Right lobe of liver (tissue), 6 donors: Measurements from ENCODE around the gene F13B. TPM values are rescaled to one million over a fixed set of nuclear protein-coding genes. Genes with fewer than 3 reads are reported as not detected.
"Not testable (repeated sequence)": the region's sequence is repeated elsewhere in the genome, so short reads cannot be mapped to it uniquely, and the experiment has no call there.

Experiments
- ATAC-seq, 4 donors: fragments of 200-7000 bp; cut with Tn5 transposase; one replicate each; pipeline ENCODE4 v1.9.1; 2020; ENCODE audit warnings: mild to moderate bottlenecking in 4 of 4, moderate library complexity in 4 of 4
- DNase-seq, 3 donors: peaks; one replicate each; pipeline ENCODE4 v3.0.0-alpha.2; 2020
- H3K27ac ChIP-seq, 3 donors: fragments of 200-600 bp; one replicate each; pipeline ENCODE4 v1.8.0; 2022
- H3K27me3 ChIP-seq, 2 donors: fragments of 200-600 bp; one replicate each; pipeline ENCODE4 v1.8.0; 2022
- H3K36me3 ChIP-seq, 4 donors: fragments of 200-600 bp; sonication (generic) in 1 of 4; one replicate each; pipeline versions ENCODE4 v1.5.1 to v1.8.0; 2017 to 2022; ENCODE audit warnings: control low read depth in 1 of 4
- H3K4me1 ChIP-seq, 4 donors: fragments of 200-600 bp; sonication (generic) in 1 of 4; one replicate each; pipeline versions ENCODE4 v1.5.1 to v1.8.0; 2017 to 2022; ENCODE audit warnings: control low read depth in 1 of 4
- H3K4me3 ChIP-seq, 3 donors: fragments of 200-600 bp; one replicate each; pipeline ENCODE4 v1.8.0; 2022
- H3K9me3 ChIP-seq, 4 donors: fragments of 200-600 bp; sonication (generic) in 1 of 4; one replicate each; pipeline versions ENCODE4 v1.5.1 to v1.8.0; 2017 to 2022; ENCODE audit warnings: control low read depth in 1 of 4
- CTCF ChIP-seq, 4 donors: fragments of 200-600 bp in 3 of 4; fragments of 450-650 bp in 1 of 4; IDR thresholded peaks; one replicate each; pipeline versions ENCODE4 v1.5.1 to v1.8.0; 2016 to 2022; ENCODE audit warnings: antibody characterized with exemption in 4 of 4, mild to moderate bottlenecking in 2 of 4
- POLR2A ChIP-seq: fragments of 450-650 bp; IDR thresholded peaks from one replicate; pipeline ENCODE4 v1.6.1; 2017; ENCODE audit warnings: antibody characterized with exemption, mild to moderate bottlenecking
- WGBS: methylation state at CpG from one replicate; pipeline ENCODE4 v1.1.6; 2018; ENCODE audit warnings: low coverage, low lambda C conversion rate; ENCODE audit not compliant: insufficient coverage; ENCODE audit errors: missing lambda C conversion rate; 5-methylcytosine and 5-hydroxymethylcytosine counted together
- intact Hi-C, 2 donors: fragments of 100-400 bp; cut with DNase I; formaldehyde crosslinking; loops; one replicate each; pipeline versions ENCODE4 v1.11.2 to v1.14.1; 2022
- total RNA-seq, 6 experiments: library from RNA; depleted of rRNA in 2 of 6; stranded (reverse); fragments of >200 nt in 2 of 6; fragmentation: NEBNext Ultra II Directional in 3 of 6; extraction: Animal tissue kit (Norgen Biotek cat#: 25700) in 3 of 6; gene quantifications; one replicate each; pipeline versions ENCODE4 v1.1.0 to v1.2.4, GENCODE V29; 2016 to 2023
- donor health status: DM: no; HTN: yes; CAD: no.
- donor health status: DM: no; HTN: no; CAD: no.
- donor health status: DM: no; HTN: no; CAD: no.
- donor health status: DM: no; HTN: yes; CAD: no.
- donor health status: DM: no; HTN: yes; CAD: no.

F13B gene
- total RNA-seq, 6 experiments from 2014 or later, result 20.2 to 143 (median 45.3) TPM

DNA sequence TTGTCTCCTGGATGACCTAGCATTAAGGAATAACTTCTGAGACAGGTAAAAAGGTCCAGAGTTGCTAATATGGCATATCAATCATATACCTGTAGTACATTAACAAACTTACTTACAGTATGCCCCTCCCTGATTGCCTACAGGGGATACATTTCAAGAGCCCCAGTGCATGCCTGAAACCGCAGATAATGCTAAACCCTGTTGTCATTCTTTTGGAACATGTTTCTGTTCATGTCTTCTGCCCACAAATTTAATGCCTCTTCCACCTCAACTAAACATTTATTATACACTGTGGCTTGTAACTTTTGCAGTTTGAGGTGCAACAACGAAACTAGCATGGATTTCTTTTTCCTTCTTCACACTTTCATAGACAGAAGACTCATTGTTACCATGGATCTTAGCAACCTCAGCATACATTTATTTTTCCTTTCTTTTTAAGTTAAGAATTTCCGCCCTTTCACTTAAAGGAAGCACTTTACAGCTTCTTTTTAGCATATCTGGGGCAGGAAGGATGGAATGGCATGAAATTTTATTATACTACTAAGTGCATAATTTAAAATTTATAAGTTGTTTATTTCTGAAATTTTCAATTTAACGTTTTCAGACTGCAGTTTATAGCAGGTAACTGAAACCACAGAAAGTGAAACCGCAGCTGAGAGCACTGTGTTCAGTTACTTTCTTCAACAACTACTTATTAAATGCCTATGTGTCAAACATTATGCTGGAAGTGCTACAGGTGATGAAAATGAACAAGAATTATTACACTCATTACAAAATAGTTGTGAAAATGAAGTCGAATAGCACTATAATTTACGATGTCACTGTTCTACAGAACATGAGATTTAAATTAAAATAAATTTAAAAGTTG lies 25.3 kb downstream of the F13B start:
- WGBS, result 73% methylated on average over 7 of the region's 7 CpGs

GRCh38 chr1:197036861-197037260 lies 30.2 kb downstream of the F13B start:
- H3K4me1 ChIP-seq, result no peaks in the 10 kb centered on the region
- ATAC-seq, result no peak
- 85% methylated on average over 2 of the region's 3 CpGs for WGBS
- no peak overlapping the region for H3K4me3 ChIP-seq
- no peak overlapping the region for H3K27ac ChIP-seq
- no peaks in the 10 kb centered on the region for H3K9me3 ChIP-seq
- H3K27me3 ChIP-seq, result no peaks in the 10 kb centered on the region
- TF ChIP-seq CTCF (IDR thresholded peaks at IDR 0.05) (no peak), POLR2A (no peak)
- DNase-seq, result no peak
- intact Hi-C loops, result no loop called here
- peaks cover 0 to 13% (median 5%) of the 10 kb centered on the region in 4 donors for H3K36me3 ChIP-seq

More for the DNA sequence above, 25.3 kb downstream of the F13B start:
- ATAC-seq (no peak), DNase-seq (no peak)
- Histone ChIP-seq H3K36me3 (peaks cover 0 to 13% (median 5%) of the 10 kb centered on the region in 4 donors), H3K4me3 (no peak overlapping the region), H3K27me3 (no peaks in the 10 kb centered on the region), H3K4me1 (no peaks in the 10 kb centered on the region), H3K9me3 (no peaks in the 10 kb centered on the region), H3K27ac (no peak overlapping the region)
- TF ChIP-seq POLR2A (no peak), CTCF (IDR thresholded peaks at IDR 0.05) (no peak)
- intact Hi-C loops, result no loop called here

DNA sequence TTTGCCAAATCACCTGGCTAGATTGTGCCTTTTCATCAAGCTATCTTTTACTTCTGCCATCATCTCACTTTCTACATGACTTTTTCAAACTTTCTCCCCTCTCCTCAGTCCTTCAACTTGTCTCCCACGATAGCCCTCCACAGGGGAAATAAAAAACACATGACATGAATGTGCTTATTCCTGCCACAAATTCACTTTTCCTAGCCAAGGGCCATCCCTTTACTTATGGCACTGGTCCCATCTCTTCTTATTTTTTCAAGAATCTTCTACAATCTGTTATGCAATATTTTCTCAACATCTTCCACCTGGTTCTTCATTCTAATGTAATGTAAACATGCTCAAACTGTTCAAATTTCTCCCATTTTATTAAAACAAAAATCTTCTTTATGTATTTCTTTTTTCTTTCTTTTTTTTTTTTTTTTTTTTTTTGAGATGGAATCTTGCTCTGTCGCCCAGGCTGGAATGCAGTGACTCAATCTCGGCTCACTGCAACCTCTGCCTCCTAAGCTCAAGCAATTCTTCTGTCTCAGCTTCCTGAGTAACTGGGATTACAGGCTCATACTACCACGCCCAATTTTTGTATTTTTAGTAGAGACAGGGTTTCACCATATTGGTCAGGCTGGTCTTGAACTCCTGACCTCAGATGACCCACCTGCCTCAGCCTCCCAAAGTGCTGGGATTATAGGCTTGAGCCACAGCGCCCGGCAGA lies 32.3 kb downstream of the F13B start:
- H3K9me3 ChIP-seq, H3K4me1 ChIP-seq, H3K4me3 ChIP-seq, H3K27me3 ChIP-seq, H3K27ac ChIP-seq, H3K36me3 ChIP-seq, DNase-seq, intact Hi-C loops, ATAC-seq: not testable (repeated sequence)
- WGBS, result 87% methylated on average over 6 of the region's 6 CpGs

DNA sequence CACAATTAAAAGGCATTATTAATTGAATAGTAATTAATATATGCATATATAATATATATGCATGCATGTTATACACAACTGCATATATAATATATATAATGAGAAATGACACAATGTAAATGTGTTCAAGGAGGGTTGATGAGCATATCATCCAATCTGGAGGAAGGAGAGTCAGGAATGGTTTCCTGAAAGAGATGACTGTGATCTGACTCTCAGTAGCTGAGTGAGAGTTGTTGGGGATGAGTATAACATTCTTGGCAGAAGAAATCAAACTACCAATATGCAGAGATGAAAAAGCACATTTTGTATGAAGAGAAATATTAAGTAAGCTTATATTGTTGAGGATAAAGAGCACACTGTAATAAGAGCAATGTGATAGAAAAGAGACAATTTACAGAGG lies 37.3 kb downstream of the F13B start:
- DNase-seq, result no peak
- no peaks in the 10 kb centered on the region for H3K9me3 ChIP-seq
- no peak for TF ChIP-seq CTCF (IDR thresholded peaks at IDR 0.05)
- no peak for TF ChIP-seq POLR2A

GRCh38 chr1:197027359-197027758 lies 39.7 kb downstream of the F13B start:
- no peaks in the 10 kb centered on the region for H3K9me3 ChIP-seq
- no peaks in the 10 kb centered on the region for H3K4me1 ChIP-seq
- no peak for DNase-seq
- no peak overlapping the region for H3K4me3 ChIP-seq
- H3K27ac ChIP-seq, result no peak overlapping the region
- no peaks in the 10 kb centered on the region for H3K36me3 ChIP-seq
- no peak for TF ChIP-seq POLR2A
- no peak for TF ChIP-seq CTCF (IDR thresholded peaks at IDR 0.05)
- H3K27me3 ChIP-seq, result no peaks in the 10 kb centered on the region
- WGBS, result 23% methylated on average over 4 of the region's 6 CpGs
- intact Hi-C loops, result no loop called here
- peak in 2 of 4 donors; percentile 75 to 87 for ATAC-seq

More for the DNA sequence above, 37.3 kb downstream of the F13B start:
- H3K4me1 ChIP-seq, result no peaks in the 10 kb centered on the region
- H3K27me3 ChIP-seq, result no peaks in the 10 kb centered on the region
- no peaks in the 10 kb centered on the region for H3K36me3 ChIP-seq
- intact Hi-C loops, result no loop called here
- no peak overlapping the region for H3K27ac ChIP-seq
- ATAC-seq, result no peak
- H3K4me3 ChIP-seq, result no peak overlapping the region
